Retinal pigment epithelial cell (primary cell): ENCODE results near the gene FBXW5.

Source experiments
- DNase-seq: peaks from one replicate; pipeline ENCODE4 v3.0.0-alpha.2; 2010; ENCODE audit warnings: low read depth
- H3K4me3 ChIP-seq: 2 replicates; pipeline ENCODE4 v1.5.1; 2011; ENCODE audit warnings: mild to moderate bottlenecking, low read length, control low read depth, moderate library complexity
- CTCF ChIP-seq: conservative IDR thresholded peaks from 2 replicates; pipeline ENCODE4 v1.5.1; 2011; ENCODE audit warnings: low read depth, low read length, control low read depth, inconsistent platforms

FBXW5 gene

DNA sequence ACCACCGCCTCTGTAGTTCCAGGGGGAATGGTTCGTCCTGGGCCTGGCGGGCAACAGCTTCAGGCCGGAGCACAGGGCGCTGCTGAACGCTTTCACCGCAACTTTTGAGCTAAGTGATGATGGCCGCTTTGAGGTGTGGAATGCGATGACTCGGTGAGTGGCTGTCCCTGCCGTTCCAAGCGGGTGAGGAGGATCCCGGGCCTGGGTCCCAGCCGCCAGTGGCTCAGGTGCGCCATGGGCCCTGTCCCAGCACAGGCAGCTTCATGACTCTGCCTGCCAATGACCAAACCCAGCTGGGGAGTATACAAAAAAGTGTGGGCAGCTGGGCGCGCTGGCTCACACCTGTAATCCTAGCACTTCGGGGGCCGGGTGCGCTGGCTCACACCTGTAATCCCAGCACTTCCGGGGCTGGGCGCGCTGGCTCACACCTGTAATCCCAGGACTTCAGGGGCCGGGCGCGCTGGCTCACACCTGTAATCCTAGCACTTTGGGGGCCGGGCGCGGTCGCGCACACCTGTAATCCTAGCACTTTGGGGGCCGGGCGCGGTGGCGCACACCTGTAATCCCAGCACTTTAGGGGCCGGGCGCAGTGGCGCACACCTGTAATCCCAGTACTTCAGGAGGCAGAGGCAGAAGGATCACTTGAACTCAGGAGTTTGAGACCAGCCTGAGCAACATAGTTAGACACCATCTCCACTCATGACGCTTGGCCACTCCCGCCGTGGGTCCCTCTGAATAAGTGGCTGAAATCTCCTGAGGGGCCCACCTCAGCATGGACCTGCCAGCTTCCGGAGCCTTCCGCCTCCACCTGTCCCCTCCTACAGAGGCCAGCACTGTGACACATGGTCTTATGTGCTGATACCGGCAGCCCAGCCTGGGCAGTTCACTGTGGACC lies 8.6 kb upstream of the FBXW5 start:
- no peak overlapping the region for H3K4me3 ChIP-seq
- DNase-seq: no peak
- TF ChIP-seq CTCF: no peak

- no peak for DNase-seq
- TF ChIP-seq CTCF: no peak
- no peak overlapping the region for H3K4me3 ChIP-seq
These were observed 7.8 kb upstream of the FBXW5 start for GRCh38 chr9:136952321-136952850.

- H3K4me3 ChIP-seq: no peak within 1 kb of the TSS
- no peak for TF ChIP-seq CTCF
- DNase-seq: no peak
These were observed 7.2 kb upstream of the FBXW5 start, which contains the start of gene LCN12 for GRCh38 chr9:136951541-136952320. Gene LCN12, plus strand, starts transcription at chr9:136952273. Its CDS starts 55 bp downstream, at chr9:136952328.

DNA sequence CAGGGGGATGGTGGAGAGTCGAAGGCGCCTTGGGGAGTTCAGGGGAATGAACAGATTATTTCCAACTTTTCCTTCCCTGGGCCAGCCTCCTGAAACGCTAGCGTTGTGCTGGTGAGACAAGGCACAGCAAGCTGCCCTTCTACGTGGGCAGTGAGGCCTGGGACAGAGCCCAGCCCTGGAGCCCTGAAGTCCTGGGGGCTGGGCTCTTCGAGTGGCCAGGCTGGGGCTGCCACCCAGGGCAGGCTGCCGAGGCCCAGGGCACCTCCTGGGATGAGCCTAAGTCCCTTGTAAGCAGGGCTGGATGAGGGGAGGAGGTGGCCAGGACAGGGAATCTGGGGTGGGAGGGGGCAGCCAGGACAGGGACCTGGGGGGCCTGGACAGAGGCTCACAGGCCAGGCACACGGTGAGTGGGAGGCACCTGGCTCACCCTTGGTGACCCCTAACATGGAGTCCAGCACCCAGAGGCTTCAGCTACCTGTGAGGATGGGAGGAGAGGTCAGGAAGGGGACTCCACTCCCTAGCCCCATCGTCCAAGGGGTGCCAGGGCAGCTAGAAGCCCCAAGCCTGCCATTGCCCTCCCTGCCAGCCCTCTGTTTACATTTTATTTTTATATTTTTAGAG lies 6.2 kb upstream of the FBXW5 start:
- no peak for DNase-seq
- H3K4me3 ChIP-seq: peak overlapping the region; percentile 53
- TF ChIP-seq CTCF: no peak

DNA sequence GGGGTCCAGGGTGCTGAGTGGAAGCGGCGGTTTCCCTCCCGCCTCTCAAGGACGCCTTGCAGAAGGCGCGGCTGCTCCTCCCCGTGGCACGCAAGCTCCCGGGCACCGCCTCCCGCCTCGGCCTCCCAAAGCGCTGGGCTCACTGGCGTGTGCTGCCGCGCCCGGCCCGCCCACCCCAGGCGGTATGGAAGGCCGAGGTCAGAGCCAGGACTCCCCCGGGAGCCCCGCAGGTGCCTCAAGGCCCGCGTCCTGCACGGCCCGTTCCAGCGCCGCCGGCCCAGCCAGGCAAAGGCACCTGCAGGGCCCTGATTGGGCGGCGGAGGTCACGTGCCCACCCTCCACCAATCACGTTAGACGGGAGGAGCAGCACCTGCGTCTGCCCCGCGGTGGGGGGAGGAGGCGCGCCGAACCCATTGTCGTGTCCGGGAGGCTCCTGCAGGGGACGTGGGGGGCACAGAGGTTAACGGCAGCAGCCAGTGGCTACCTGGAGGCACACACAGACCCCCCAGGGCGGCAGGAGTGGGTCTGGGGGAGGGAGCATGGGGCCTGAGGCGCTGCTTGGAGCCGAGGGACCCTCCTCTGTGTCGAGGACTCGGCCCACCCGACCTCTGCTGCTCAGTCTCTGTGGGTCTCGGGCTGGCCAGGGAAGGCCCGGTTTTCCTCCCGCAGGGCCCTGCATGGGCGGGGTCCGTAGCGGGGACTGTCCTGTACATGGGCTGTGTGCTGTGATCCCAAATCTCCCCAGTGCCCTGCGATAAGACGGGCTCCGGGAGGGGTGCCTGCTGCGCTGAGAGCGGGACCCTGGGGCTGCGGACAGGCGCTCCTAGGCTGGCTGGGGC lies 5.5 kb upstream of the FBXW5 start:
- DNase-seq: peak; percentile 71
- no peak for TF ChIP-seq CTCF
- H3K4me3 ChIP-seq: peak overlapping the region; percentile 53

DNA sequence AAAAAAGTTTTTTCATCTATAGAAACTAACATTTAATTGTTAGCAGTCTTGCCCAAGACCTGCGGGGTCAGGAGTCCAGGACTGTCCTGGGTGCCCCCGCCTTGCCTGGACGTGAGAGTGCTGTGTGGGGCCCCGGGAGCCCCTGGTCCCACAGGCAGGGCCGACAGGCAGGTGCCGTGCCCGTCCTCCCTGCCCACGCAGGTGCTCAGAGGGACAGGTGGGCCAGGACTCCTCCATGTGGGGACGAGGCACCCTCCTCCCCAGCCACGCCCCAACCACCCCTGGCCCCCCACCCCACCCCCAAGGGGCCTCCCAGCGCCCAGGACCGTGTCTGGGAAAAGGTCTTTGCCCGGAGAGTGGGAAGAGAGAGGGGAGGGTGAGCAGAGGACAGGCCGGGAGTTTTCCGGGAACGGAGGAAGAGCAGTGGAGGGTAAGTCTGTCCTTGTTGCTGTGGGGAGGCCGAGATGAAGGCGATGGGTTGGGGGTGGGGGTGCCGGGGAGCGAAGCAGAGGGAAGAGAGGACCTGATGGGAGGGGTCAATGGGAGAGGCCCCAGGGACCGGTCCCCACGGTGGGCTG lies 4.8 kb upstream of the FBXW5 start:
- TF ChIP-seq CTCF: no peak
- DNase-seq: no peak
- peak overlapping the region; percentile 53 for H3K4me3 ChIP-seq
